Lower leg skin (tissue), 4 donors: ENCODE measurements around the gene ORAI3. TPM values are rescaled to one million over a fixed set of nuclear protein-coding genes. Genes with fewer than 3 reads are reported as not detected.
A peak's percentile ranks its signal among the peaks of the same experiment; 100 is the strongest.

ENCODE experiments used
- DNase-seq, 2 donors: peaks; one replicate each; pipeline ENCODE4 v3.0.0-alpha.2; 2019; ENCODE audit warnings: low spot score in 2 of 2
- H3K4me3 ChIP-seq: fragments of 200-600 bp; sonication (generic); 2 replicates; pipeline ENCODE4 v1.5.1; 2017; ENCODE audit warnings: mild to moderate bottlenecking, low read depth; ENCODE audit not compliant: poor library complexity, severe bottlenecking
- POLR2A ChIP-seq, 2 donors: fragments of 450-650 bp; IDR thresholded peaks; one replicate each; pipeline ENCODE4 v1.6.1; 2016 to 2017; ENCODE audit warnings: antibody characterized with exemption in 2 of 2, mild to moderate bottlenecking in 1 of 2, moderate library complexity in 1 of 2
- WGBS, 2 donors: methylation state at CpG; one replicate each; pipeline ENCODE4 v1.1.5; 2018; 5-methylcytosine and 5-hydroxymethylcytosine counted together
- intact Hi-C: fragments of 100-400 bp; cut with DNase I; formaldehyde crosslinking; loops from one replicate; pipeline ENCODE4 v1.15.0; 2023; ENCODE audit warnings: low total_unique reads
- total RNA-seq, 4 donors: library from RNA; depleted of rRNA; stranded (reverse); fragments of >200 nt; gene quantifications; one replicate each; pipeline ENCODE4 v1.1.0, GENCODE V29; 2016
- TF ChIP-seq, protein P1 (sequence below), 3 donors: fragments of 450-650 bp; IDR thresholded peaks; one replicate each; pipeline ENCODE4 v1.5.1; 2016; ENCODE audit warnings: antibody characterized with exemption in 3 of 3, mild to moderate bottlenecking in 3 of 3, moderate library complexity in 2 of 3

The ORAI3 gene
- total RNA-seq, 4 donors from 2014 or later = 22.9 to 37.7 (median 34.6) TPM

GRCh38 chr16:30903002-30903401 is 45.9 kb upstream of the ORAI3 start:
- WGBS, 2 donors = 69 to 85% methylated on average over 4 of the region's 4 CpGs
- no peak overlapping the region for H3K4me3 ChIP-seq
- no peak for TF ChIP-seq POLR2A (IDR thresholded peaks at IDR 0.05)
- TF ChIP-seq, protein P1, sequence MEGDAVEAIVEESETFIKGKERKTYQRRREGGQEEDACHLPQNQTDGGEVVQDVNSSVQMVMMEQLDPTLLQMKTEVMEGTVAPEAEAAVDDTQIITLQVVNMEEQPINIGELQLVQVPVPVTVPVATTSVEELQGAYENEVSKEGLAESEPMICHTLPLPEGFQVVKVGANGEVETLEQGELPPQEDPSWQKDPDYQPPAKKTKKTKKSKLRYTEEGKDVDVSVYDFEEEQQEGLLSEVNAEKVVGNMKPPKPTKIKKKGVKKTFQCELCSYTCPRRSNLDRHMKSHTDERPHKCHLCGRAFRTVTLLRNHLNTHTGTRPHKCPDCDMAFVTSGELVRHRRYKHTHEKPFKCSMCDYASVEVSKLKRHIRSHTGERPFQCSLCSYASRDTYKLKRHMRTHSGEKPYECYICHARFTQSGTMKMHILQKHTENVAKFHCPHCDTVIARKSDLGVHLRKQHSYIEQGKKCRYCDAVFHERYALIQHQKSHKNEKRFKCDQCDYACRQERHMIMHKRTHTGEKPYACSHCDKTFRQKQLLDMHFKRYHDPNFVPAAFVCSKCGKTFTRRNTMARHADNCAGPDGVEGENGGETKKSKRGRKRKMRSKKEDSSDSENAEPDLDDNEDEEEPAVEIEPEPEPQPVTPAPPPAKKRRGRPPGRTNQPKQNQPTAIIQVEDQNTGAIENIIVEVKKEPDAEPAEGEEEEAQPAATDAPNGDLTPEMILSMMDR (IDR thresholded peaks at IDR 0.05) = no peak
- intact Hi-C loops = no loop called here
- DNase-seq = no peak

GRCh38 chr16:30903596-30903995 is 45.3 kb upstream of the ORAI3 start:
- TF ChIP-seq POLR2A (IDR thresholded peaks at IDR 0.05) = no peak
- H3K4me3 ChIP-seq = no peak overlapping the region
- intact Hi-C loops = no loop called here
- no peak for DNase-seq
- 63 to 65% methylated on average over 4 of the region's 4 CpGs for WGBS, 2 donors

GRCh38 chr16:30904114-30904780 is 44.6 kb upstream of the ORAI3 start:
- 88 to 93% methylated on average over 19 of the region's 19 CpGs for WGBS, 2 donors
- intact Hi-C loops = no loop called here
- no peak overlapping the region for H3K4me3 ChIP-seq
- DNase-seq = no peak
- TF ChIP-seq, protein P1 (IDR thresholded peaks at IDR 0.05) = no peak
- TF ChIP-seq POLR2A (IDR thresholded peaks at IDR 0.05) = no peak

GRCh38 chr16:30907064-30907463 is 41.8 kb upstream of the ORAI3 start:
- DNase-seq = no peak
- intact Hi-C loops = no loop called here
- TF ChIP-seq POLR2A (IDR thresholded peaks at IDR 0.05) = no peak
- TF ChIP-seq, protein P1 (IDR thresholded peaks at IDR 0.05) = no peak
- H3K4me3 ChIP-seq = no peak overlapping the region
- WGBS, 2 donors = 83 to 88% methylated on average over 4 of the region's 4 CpGs

- 32 to 39% methylated on average over 15 to 18 of the region's 18 CpGs for WGBS, 2 donors
- TF ChIP-seq POLR2A (IDR thresholded peaks at IDR 0.05) = no peak
- TF ChIP-seq, protein P1 (IDR thresholded peaks at IDR 0.05) = no peak
- no peak overlapping the region for H3K4me3 ChIP-seq
- DNase-seq = peak in 1 of 2 donors; percentile 90
- intact Hi-C loops = no loop called here
Measured at GRCh38 chr16:30910427-30911029, 38.3 kb upstream of the ORAI3 start.

DNA sequence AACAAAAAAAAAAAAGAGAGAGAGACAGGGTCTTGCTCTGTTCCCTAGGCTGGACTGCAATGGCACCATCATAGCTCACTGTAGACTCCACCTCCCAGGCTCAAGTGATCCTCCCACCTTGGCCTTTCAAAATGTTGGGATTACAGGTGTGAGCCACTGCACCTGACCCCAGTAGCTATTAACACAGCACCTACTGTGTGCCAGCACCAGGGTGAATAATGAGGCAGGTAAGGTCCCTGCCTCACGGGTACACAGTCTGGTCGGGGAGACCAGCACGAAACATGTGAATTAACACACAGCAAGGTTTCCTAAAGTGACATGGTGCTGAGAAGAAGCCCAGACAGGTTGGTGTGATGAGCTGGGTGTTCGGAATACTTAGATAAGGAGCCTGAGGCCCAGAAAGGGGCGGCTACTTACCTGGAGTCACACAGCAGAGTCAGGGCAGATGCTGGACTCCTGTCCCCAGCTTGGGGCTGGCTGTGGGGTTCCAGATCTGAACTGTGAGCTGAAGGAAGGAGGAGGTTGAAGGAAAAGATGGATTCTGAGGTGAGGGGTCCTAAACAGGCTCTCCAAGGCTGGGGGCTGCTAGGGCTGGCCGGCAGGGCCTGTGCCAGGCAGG is 36.0 kb upstream of the ORAI3 start:
- TF ChIP-seq, protein P1 (IDR thresholded peaks at IDR 0.05) = no peak
- DNase-seq = no peak
- WGBS, 2 donors = 84 to 89% methylated on average over 6 of the region's 6 CpGs
- intact Hi-C loops = no loop called here
- no peak overlapping the region for H3K4me3 ChIP-seq
